H1 (cell line): ENCODE measurements around the gene UGT1A3. TPM values are rescaled to one million over a fixed set of nuclear protein-coding genes. Genes with fewer than 3 reads are reported as not detected.

ENCODE experiments used
- polyA plus RNA-seq, 7 experiments: library from polyadenylated mRNA; depleted of rRNA in 3 of 7; stranded (reverse) in 5 of 7; unstranded in 2 of 7; fragments of >200 nt in 5 of 7; fragments of 200-250 nt in 2 of 7; gene quantifications; 1 replicate in 5 of 7; 2 replicates in 1 of 7; 4 replicates in 1 of 7; pipeline versions ENCODE4 v1.2.1 to v1.2.3, GENCODE V29; 2011 to 2013; ENCODE audit warnings: missing spikeins in 2 of 7, mixed read lengths in 2 of 7
- total RNA-seq: library from RNA; stranded (reverse); fragmentation: NEBNext Ultra II Directional; extraction: Animal tissue kit (Norgen Biotek cat#: 25700); gene quantifications from 2 replicates; pipeline ENCODE4 v1.2.1, GENCODE V29; 2021
- TF ChIP-seq, protein P1 (sequence below): fragments of 300-600 bp; sonication (generic); IDR thresholded peaks from 2 replicates; pipeline ENCODE4 v1.7.1; 2012; ENCODE audit warnings: low read length, moderate library complexity, mild to moderate bottlenecking, inconsistent platforms; ENCODE audit not compliant: insufficient replicate concordance

UGT1A3 gene
- total and polyA plus RNA-seq, 2 of the 8 experiments (the other 6 are each of a cell fraction or from before 2014, with no cell fraction given) = not detected

DNA sequence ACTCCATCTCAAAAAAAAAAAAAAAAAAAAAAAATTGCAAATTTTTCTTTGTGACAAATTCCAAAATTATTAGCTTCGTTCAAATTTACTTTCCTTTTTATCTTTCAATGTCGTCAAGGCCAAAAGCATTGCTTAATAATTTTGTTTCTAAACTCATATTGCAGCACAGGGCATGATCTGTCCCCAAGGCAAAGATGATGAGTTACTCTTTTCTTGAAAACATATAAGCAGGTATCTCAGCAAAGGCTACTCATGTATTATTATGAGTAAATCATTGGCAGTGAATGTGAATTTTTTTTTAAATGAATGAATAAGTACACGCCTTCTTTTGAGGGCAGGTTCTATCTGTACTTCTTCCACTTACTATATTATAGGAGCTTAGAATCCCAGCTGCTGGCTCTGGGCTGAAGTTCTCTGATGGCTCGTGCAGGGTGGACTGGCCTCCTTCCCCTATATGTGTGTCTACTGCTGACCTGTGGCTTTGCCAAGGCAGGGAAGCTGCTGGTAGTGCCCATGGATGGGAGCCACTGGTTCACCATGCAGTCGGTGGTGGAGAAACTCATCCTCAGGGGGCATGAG lies 47.2 kb upstream of the UGT1A3 start, which contains the start of gene UGT1A7 (continued):
- TF ChIP-seq, protein P1, sequence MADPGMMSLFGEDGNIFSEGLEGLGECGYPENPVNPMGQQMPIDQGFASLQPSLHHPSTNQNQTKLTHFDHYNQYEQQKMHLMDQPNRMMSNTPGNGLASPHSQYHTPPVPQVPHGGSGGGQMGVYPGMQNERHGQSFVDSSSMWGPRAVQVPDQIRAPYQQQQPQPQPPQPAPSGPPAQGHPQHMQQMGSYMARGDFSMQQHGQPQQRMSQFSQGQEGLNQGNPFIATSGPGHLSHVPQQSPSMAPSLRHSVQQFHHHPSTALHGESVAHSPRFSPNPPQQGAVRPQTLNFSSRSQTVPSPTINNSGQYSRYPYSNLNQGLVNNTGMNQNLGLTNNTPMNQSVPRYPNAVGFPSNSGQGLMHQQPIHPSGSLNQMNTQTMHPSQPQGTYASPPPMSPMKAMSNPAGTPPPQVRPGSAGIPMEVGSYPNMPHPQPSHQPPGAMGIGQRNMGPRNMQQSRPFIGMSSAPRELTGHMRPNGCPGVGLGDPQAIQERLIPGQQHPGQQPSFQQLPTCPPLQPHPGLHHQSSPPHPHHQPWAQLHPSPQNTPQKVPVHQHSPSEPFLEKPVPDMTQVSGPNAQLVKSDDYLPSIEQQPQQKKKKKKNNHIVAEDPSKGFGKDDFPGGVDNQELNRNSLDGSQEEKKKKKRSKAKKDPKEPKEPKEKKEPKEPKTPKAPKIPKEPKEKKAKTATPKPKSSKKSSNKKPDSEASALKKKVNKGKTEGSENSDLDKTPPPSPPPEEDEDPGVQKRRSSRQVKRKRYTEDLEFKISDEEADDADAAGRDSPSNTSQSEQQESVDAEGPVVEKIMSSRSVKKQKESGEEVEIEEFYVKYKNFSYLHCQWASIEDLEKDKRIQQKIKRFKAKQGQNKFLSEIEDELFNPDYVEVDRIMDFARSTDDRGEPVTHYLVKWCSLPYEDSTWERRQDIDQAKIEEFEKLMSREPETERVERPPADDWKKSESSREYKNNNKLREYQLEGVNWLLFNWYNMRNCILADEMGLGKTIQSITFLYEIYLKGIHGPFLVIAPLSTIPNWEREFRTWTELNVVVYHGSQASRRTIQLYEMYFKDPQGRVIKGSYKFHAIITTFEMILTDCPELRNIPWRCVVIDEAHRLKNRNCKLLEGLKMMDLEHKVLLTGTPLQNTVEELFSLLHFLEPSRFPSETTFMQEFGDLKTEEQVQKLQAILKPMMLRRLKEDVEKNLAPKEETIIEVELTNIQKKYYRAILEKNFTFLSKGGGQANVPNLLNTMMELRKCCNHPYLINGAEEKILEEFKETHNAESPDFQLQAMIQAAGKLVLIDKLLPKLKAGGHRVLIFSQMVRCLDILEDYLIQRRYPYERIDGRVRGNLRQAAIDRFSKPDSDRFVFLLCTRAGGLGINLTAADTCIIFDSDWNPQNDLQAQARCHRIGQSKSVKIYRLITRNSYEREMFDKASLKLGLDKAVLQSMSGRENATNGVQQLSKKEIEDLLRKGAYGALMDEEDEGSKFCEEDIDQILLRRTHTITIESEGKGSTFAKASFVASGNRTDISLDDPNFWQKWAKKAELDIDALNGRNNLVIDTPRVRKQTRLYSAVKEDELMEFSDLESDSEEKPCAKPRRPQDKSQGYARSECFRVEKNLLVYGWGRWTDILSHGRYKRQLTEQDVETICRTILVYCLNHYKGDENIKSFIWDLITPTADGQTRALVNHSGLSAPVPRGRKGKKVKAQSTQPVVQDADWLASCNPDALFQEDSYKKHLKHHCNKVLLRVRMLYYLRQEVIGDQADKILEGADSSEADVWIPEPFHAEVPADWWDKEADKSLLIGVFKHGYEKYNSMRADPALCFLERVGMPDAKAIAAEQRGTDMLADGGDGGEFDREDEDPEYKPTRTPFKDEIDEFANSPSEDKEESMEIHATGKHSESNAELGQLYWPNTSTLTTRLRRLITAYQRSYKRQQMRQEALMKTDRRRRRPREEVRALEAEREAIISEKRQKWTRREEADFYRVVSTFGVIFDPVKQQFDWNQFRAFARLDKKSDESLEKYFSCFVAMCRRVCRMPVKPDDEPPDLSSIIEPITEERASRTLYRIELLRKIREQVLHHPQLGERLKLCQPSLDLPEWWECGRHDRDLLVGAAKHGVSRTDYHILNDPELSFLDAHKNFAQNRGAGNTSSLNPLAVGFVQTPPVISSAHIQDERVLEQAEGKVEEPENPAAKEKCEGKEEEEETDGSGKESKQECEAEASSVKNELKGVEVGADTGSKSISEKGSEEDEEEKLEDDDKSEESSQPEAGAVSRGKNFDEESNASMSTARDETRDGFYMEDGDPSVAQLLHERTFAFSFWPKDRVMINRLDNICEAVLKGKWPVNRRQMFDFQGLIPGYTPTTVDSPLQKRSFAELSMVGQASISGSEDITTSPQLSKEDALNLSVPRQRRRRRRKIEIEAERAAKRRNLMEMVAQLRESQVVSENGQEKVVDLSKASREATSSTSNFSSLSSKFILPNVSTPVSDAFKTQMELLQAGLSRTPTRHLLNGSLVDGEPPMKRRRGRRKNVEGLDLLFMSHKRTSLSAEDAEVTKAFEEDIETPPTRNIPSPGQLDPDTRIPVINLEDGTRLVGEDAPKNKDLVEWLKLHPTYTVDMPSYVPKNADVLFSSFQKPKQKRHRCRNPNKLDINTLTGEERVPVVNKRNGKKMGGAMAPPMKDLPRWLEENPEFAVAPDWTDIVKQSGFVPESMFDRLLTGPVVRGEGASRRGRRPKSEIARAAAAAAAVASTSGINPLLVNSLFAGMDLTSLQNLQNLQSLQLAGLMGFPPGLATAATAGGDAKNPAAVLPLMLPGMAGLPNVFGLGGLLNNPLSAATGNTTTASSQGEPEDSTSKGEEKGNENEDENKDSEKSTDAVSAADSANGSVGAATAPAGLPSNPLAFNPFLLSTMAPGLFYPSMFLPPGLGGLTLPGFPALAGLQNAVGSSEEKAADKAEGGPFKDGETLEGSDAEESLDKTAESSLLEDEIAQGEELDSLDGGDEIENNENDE = no peak
